OCI-LY1 (cell line): ENCODE measurements around the gene REG3A.

Source experiments
- H2AFZ ChIP-seq: fragments of 200-600 bp; sonication (generic), shearing (Covaris generic); 2 replicates; pipeline ENCODE4 v1.6.0; 2014; ENCODE audit warnings: antibody characterized with exemption, mild to moderate bottlenecking, low read length
- H3F3A ChIP-seq: fragments of 200-600 bp; sonication (generic), shearing (Covaris generic); 2 replicates; pipeline ENCODE4 v1.6.0; 2014; ENCODE audit warnings: mild to moderate bottlenecking, antibody characterized with exemption, low read length, moderate library complexity; ENCODE audit not compliant: insufficient read depth
- H3K27ac ChIP-seq: fragments of 200-600 bp; sonication (generic); 2 replicates; pipeline ENCODE4 v1.5.1; 2014; ENCODE audit warnings: low read length, mixed run types, mild to moderate bottlenecking, low read depth; ENCODE audit not compliant: poor library complexity, severe bottlenecking
- H3K27me3 ChIP-seq: fragments of 200-600 bp; sonication (generic); 2 replicates; pipeline ENCODE4 v1.6.0; 2014; ENCODE audit warnings: antibody characterized with exemption, mild to moderate bottlenecking, low read length, moderate library complexity; ENCODE audit not compliant: insufficient read depth
- H3K36me3 ChIP-seq: fragments of 200-600 bp; sonication (generic); 2 replicates; pipeline ENCODE4 v1.6.1; 2014; ENCODE audit warnings: mild to moderate bottlenecking, antibody characterized with exemption, low read length, moderate library complexity, mixed read lengths; ENCODE audit not compliant: insufficient read depth
- H3K4me1 ChIP-seq: fragments of 200-600 bp; sonication (generic); 2 replicates; pipeline ENCODE4 v1.5.1; 2014; ENCODE audit warnings: mild to moderate bottlenecking, low read length, moderate library complexity; ENCODE audit not compliant: insufficient read depth, severe bottlenecking
- H3K4me2 ChIP-seq: fragments of 200-600 bp; sonication (generic), shearing (Covaris generic); 2 replicates; pipeline ENCODE4 v1.6.1; 2014; ENCODE audit warnings: low read length
- H3K4me3 ChIP-seq: fragments of 200-600 bp; sonication (generic); 2 replicates; pipeline ENCODE4 v1.5.1; 2014; ENCODE audit warnings: low read length, low read depth, mild to moderate bottlenecking, mixed read lengths; ENCODE audit not compliant: poor library complexity, severe bottlenecking
- H3K79me2 ChIP-seq: fragments of 200-600 bp; shearing (Covaris generic); 2 replicates; pipeline ENCODE4 v1.6.1; 2016; ENCODE audit warnings: mixed run types, low read length, mixed read lengths; ENCODE audit not compliant: insufficient read depth
- H3K9ac ChIP-seq: fragments of 200-600 bp; sonication (generic), shearing (Covaris generic); 2 replicates; pipeline ENCODE4 v1.6.1; 2014; ENCODE audit warnings: mild to moderate bottlenecking, low read length, mixed read lengths
- H3K9me2 ChIP-seq: fragments of 200-600 bp; sonication (generic), shearing (Covaris generic); 2 replicates; pipeline ENCODE4 v1.6.1; 2014; ENCODE audit warnings: low read depth, mild to moderate bottlenecking, low read length, mixed read lengths
- H3K9me3 ChIP-seq: fragments of 200-600 bp; shearing (Covaris generic); 2 replicates; pipeline ENCODE4 v1.6.1; 2014; ENCODE audit warnings: low read length, mixed read lengths
- H4K20me1 ChIP-seq: fragments of 200-600 bp; sonication (generic), shearing (Covaris generic); 2 replicates; pipeline ENCODE4 v1.6.0; 2016; ENCODE audit warnings: mild to moderate bottlenecking, low read length; ENCODE audit not compliant: insufficient read depth
- EZH2 ChIP-seq: fragments of 200-600 bp; sonication (generic), shearing (Covaris generic); IDR thresholded peaks from 2 replicates; pipeline ENCODE4 v1.8.0; 2017; ENCODE audit warnings: borderline replicate concordance, mixed run types, mild to moderate bottlenecking, antibody characterized with exemption, low read length, moderate library complexity, mixed read lengths
- TF ChIP-seq, protein P1 (sequence below): fragments of 200-600 bp; sonication (generic), shearing (Covaris generic); IDR thresholded peaks from 2 replicates; pipeline ENCODE4 v1.5.1; 2017; ENCODE audit warnings: mild to moderate bottlenecking, antibody characterized with exemption, low read length, moderate library complexity, mixed read lengths

Gene REG3A

GRCh38 chr2:79159030-79159429 is 523 bp downstream of the REG3A start:
- Histone ChIP-seq H3K9me3 (no peaks in the 10 kb centered on the region), H3K4me1 (no peaks in the 10 kb centered on the region), H3K9ac (no peak overlapping the region), H4K20me1 (no peaks in the 10 kb centered on the region), H2AFZ (no peak overlapping the region), H3F3A (no peaks in the 10 kb centered on the region), H3K27ac (no peak overlapping the region), H3K9me2 (no peaks in the 10 kb centered on the region; the same call in 1 of the 2 replicates), H3K79me2 (no peaks in the 10 kb centered on the region), H3K27me3 (no peaks in the 10 kb centered on the region), H3K36me3 (no peaks in the 10 kb centered on the region), H3K4me2 (no peak overlapping the region), H3K4me3 (no peak overlapping the region)
- TF ChIP-seq, protein P1, sequence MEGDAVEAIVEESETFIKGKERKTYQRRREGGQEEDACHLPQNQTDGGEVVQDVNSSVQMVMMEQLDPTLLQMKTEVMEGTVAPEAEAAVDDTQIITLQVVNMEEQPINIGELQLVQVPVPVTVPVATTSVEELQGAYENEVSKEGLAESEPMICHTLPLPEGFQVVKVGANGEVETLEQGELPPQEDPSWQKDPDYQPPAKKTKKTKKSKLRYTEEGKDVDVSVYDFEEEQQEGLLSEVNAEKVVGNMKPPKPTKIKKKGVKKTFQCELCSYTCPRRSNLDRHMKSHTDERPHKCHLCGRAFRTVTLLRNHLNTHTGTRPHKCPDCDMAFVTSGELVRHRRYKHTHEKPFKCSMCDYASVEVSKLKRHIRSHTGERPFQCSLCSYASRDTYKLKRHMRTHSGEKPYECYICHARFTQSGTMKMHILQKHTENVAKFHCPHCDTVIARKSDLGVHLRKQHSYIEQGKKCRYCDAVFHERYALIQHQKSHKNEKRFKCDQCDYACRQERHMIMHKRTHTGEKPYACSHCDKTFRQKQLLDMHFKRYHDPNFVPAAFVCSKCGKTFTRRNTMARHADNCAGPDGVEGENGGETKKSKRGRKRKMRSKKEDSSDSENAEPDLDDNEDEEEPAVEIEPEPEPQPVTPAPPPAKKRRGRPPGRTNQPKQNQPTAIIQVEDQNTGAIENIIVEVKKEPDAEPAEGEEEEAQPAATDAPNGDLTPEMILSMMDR, result no peak
- TF ChIP-seq EZH2, result no peak

DNA sequence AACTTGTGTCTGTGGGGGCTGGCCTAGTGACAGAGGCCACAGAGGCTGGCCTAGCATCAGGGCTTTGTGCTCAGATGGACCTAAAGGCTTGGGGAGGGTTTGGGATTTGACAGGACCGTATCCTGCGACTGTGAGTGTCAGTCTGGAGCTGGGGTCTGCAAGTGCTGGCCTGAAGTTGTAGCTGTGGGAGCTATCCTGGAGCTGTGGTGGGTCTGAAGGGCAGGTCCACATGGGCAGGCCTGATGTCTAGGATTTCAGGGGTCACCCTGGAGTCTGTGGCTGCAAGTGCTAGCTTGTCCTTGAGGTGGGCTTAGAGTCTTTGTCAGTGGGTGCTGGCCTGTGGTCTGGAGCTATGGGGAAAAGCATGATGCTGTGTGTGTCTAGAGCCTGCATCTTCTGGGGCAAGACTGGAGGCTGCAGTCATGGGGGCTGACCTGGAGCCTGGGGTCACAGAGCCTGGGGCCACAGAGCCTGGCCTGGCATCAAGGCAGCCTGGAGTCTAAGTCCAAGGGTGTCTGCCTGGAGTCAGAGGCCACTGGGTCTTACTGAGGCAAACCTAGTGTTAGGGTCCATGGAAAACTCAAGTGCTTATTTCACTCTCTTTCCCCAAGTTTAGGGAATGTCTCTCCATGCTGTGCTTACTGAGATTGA is 3.6 kb downstream of the REG3A start:
- TF ChIP-seq EZH2, result no peak
- TF ChIP-seq, protein P1, result no peak
- Histone ChIP-seq H3K27me3 (no peaks in the 10 kb centered on the region), H3K9me2 (no peaks in the 10 kb centered on the region), H3K79me2 (no peaks in the 10 kb centered on the region), H2AFZ (no peak overlapping the region), H3K4me3 (no peak overlapping the region), H3K9ac (no peak overlapping the region), H3F3A (no peaks in the 10 kb centered on the region), H3K36me3 (no peaks in the 10 kb centered on the region), H3K9me3 (no peaks in the 10 kb centered on the region), H3K27ac (no peak overlapping the region), H4K20me1 (no peaks in the 10 kb centered on the region), H3K4me1 (no peaks in the 10 kb centered on the region), H3K4me2 (no peak overlapping the region)

DNA sequence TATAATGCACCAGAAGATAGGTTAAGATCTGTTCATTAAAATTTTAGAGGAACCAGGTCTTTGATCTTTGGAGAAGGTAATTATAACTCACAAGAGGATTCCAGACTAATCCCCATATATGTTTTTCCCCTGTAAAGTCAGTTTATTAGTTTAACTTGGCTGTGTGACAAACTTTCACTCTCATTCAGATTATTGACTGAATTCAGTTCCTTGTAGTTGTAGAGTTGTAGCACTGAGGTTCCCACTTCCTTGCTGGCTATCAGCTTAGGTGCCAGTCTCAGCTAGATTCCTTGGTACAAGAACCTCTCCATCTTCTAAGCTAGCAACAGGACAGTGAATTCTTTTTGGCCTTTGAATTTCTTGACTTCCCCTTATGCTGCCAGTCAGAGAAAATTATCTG is 20.1 kb downstream of the REG3A start:
- Histone ChIP-seq H3K4me3 (no peak overlapping the region), H3K4me1 (no peaks in the 10 kb centered on the region), H2AFZ (no peak overlapping the region), H3K9me3 (no peaks in the 10 kb centered on the region), H3K4me2 (no peak overlapping the region), H3K36me3 (no peaks in the 10 kb centered on the region), H3K79me2 (no peaks in the 10 kb centered on the region), H4K20me1 (no peaks in the 10 kb centered on the region), H3K9me2 (no peaks in the 10 kb centered on the region), H3K9ac (no peak overlapping the region), H3K27me3 (no peaks in the 10 kb centered on the region), H3K27ac (no peak overlapping the region), H3F3A (no peaks in the 10 kb centered on the region)
- no peak for TF ChIP-seq EZH2
- TF ChIP-seq, protein P1, result no peak
